MCF 10A (cell line): ENCODE measurements around the gene FNDC10. TPM values are rescaled to one million over a fixed set of nuclear protein-coding genes. Genes with fewer than 3 reads are reported as not detected.

ENCODE experiments used
- BruUV-seq: library from RNA; stranded (reverse); fragments of 400-500 nt; replicated peaks from 2 replicates; lab custom pipeline; 2021; lab: Mats Ljungman, UMichigan
- CTCF ChIA-PET: fragments of 300-600 bp; sonication (Branson Sonifier 250); formaldehyde crosslinking; extraction: SDS; loops from one replicate; lab custom pipeline; 2021; ENCODE audit warnings: antibody characterized with exemption, inconsistent platforms; lab: Yijun Ruan, JAX
- POLR2A ChIA-PET: fragments of 300-600, 350-650 bp; sonication (Branson Sonifier 250); formaldehyde crosslinking; extraction: SDS; loops from one replicate; lab custom pipeline; 2020; ENCODE audit warnings: antibody characterized with exemption, inconsistent platforms; lab: Yijun Ruan, JAX
- DNase-seq: peaks from one replicate; pipeline ENCODE4 v3.0.0-alpha.2; 2018; ENCODE audit not compliant: unreplicated experiment
- H3K27ac Mint-ChIP-seq: one replicate; pipeline ENCODE4 v1.8.0; 2022; ENCODE audit warnings: mild to moderate bottlenecking, low read depth, mixed read lengths; ENCODE audit not compliant: unreplicated experiment
- H3K27me3 Mint-ChIP-seq: one replicate; pipeline ENCODE4 v1.8.0; 2022; ENCODE audit warnings: mixed read lengths; ENCODE audit not compliant: insufficient read depth, unreplicated experiment
- H3K36me3 Mint-ChIP-seq: one replicate; pipeline ENCODE4 v1.8.0; 2022; ENCODE audit warnings: mild to moderate bottlenecking, moderate library complexity, mixed read lengths; ENCODE audit not compliant: insufficient read depth, unreplicated experiment
- H3K4me1 Mint-ChIP-seq: one replicate; pipeline ENCODE4 v1.8.0; 2022; ENCODE audit warnings: mixed read lengths; ENCODE audit not compliant: insufficient read depth, unreplicated experiment
- H3K4me3 Mint-ChIP-seq: one replicate; pipeline ENCODE4 v1.8.0; 2022; ENCODE audit warnings: mild to moderate bottlenecking, moderate library complexity, mixed read lengths; ENCODE audit not compliant: unreplicated experiment
- H3K9me3 Mint-ChIP-seq: one replicate; pipeline ENCODE4 v1.8.0; 2022; ENCODE audit warnings: mixed read lengths; ENCODE audit not compliant: unreplicated experiment
- intact Hi-C: fragments of 100-400 bp; cut with micrococcal nuclease; formaldehyde crosslinking; loops from 2 replicates; pipeline ENCODE4 v1.14.1; 2022
- total RNA-seq: library from RNA; stranded (reverse); gene quantifications from 2 replicates; pipeline ENCODE4 v1.2.3, GENCODE V29; 2022
- TF ChIP-seq, protein P1 (sequence below): fragments of 200-600 bp; IDR thresholded peaks from one replicate; pipeline ENCODE4 v1.8.0; 2022; ENCODE audit warnings: antibody characterized with exemption, mild to moderate bottlenecking; ENCODE audit not compliant: unreplicated experiment

The FNDC10 gene
- total RNA-seq, 1 experiment from 2014 or later: 5.1 TPM

DNA sequence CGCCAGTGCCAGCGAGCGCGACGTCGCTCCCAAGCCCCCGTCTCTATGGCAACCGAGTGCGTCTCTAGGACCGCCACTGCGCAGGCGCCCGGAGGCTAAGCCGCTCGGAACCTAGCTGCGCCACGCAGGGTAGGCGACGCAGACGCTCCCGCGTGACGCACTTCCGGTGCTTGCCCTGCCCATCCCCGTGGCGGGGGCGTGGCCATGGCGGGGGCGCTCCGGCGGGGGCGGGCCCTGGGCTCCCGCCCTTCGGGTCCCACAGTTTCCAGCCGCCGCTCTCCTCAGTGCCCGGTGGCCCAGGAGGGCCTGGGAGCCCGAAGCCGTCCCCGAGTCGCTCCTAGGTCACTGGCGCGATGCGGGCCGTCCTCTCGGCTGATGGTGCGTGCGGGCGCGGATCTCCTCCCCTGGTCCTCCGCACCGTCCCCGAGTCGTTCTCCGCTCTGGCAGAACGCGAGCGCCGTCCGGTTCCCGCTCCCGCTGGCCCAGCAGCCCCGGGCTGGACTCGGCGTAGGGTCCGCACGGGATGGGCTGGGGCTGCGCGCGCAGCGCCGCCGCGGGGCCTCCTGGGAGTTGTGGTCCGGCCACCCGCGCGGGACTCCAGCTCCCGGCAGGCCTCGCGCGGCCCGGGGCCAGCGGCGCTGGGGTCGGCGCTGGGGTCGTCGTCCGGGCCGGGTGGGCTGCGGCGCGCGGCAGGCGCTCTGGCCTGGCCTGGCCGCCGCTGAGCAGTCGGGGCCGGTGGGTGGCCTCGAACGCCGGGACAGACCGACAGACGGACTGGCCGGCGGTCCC is 15.5 kb upstream of the FNDC10 start, which contains the start of gene MIB2:
Gene MIB2 (plus strand): TSS at position 245 of the 789 bp plus-strand sequence. CDS start 7,953 bp downstream, outside the sequence.
- Mint-ChIP-seq H3K9me3 (no peaks in the 10 kb centered on the region), H3K36me3 (no peaks in the 10 kb centered on the region), H3K4me3 (peak within 1 kb of the TSS; percentile 94), H3K4me1 (peaks cover 15% of the 10 kb centered on the region), H3K27ac (peak within 1 kb of the TSS; percentile 95), H3K27me3 (no peaks in the 10 kb centered on the region)
- DNase-seq: peak; percentile 94
- intact Hi-C loops: loop anchor here (2.0 kb wide), 1 partner anchor 41 kb away; the partner anchor contains the start of gene SSU72
- ChIA-PET CTCF (interaction anchor here (0.7 kb wide), 1 partner anchor 50 kb away, joined by 3 read pairs; no protein-coding TSS in a partner anchor), POLR2A (interaction anchor here (0.6 to 3.1 kb wide), 14 partner anchors 13 to 294 kb away, joined by 3 to 29 read pairs (median 5); partner anchors contain the start of gene AURKAIP1)
- TF ChIP-seq, protein P1, sequence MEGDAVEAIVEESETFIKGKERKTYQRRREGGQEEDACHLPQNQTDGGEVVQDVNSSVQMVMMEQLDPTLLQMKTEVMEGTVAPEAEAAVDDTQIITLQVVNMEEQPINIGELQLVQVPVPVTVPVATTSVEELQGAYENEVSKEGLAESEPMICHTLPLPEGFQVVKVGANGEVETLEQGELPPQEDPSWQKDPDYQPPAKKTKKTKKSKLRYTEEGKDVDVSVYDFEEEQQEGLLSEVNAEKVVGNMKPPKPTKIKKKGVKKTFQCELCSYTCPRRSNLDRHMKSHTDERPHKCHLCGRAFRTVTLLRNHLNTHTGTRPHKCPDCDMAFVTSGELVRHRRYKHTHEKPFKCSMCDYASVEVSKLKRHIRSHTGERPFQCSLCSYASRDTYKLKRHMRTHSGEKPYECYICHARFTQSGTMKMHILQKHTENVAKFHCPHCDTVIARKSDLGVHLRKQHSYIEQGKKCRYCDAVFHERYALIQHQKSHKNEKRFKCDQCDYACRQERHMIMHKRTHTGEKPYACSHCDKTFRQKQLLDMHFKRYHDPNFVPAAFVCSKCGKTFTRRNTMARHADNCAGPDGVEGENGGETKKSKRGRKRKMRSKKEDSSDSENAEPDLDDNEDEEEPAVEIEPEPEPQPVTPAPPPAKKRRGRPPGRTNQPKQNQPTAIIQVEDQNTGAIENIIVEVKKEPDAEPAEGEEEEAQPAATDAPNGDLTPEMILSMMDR: no peak
- no TSS peak for BruUV-seq

GRCh38 chr1:1614954-1615255 is 15.0 kb upstream of the FNDC10 start:
- no TSS peak for BruUV-seq
- Mint-ChIP-seq H3K4me3 (peak overlapping the region; percentile 94), H3K36me3 (no peaks in the 10 kb centered on the region), H3K27ac (peak overlapping the region; percentile 95), H3K27me3 (no peaks in the 10 kb centered on the region), H3K4me1 (peaks cover 15% of the 10 kb centered on the region), H3K9me3 (no peaks in the 10 kb centered on the region)
- DNase-seq: no peak
- TF ChIP-seq, protein P1: no peak
- intact Hi-C loops: loop anchor here (2.0 kb wide), 1 partner anchor 40 kb away; the partner anchor contains the start of gene SSU72
- CTCF ChIA-PET: interaction anchor here (1.4 kb wide), 1 partner anchor 37 kb away, joined by 3 read pairs; no protein-coding TSS in a partner anchor
- POLR2A ChIA-PET: interaction anchor here (1.1 to 3.1 kb wide), 10 partner anchors 13 to 294 kb away, joined by 3 to 29 read pairs (median 6); partner anchors contain the start of genes AURKAIP1 and CDK11A

DNA sequence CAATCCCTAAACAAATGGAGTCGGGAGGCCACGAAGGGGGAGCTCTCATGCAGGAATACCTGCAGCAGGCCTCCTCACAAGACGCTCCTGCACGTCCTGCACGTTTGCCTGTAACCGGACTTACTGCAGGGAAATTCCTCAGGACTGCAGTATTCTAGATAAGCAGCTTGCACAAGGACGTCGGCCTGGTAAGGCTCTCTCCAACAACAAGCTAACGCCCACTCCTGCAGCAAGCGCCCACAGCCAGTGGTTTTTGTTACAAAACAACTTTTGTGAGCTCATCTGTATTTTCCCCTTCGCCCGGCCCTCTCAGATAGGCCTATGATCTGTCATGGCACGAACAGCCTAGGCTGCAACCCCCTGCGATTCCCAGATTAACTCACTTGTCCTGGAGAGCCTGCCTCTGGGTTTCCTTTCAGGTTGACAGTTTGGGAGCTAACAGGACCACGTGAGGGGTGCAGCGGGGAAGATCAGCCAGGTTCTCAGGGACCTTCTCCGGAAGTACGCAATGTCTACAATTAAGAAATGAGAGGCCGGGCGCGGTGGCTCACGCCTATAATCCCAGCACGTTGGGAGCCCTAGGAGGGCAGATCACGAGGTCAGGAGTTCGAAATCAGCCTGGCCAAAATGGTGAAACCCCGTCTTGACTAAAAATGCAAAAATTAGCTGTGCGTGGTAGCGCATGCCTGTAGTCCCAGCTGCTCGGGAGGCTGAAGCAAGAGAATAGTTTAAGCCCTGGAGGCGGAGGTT is 14.4 kb upstream of the FNDC10 start:
- Mint-ChIP-seq H3K9me3 (no peaks in the 10 kb centered on the region), H3K4me1 (peaks cover 15% of the 10 kb centered on the region), H3K36me3 (no peaks in the 10 kb centered on the region), H3K4me3 (peak overlapping the region; percentile 94), H3K27ac (peak overlapping the region; percentile 95), H3K27me3 (no peaks in the 10 kb centered on the region)
- POLR2A ChIA-PET: interaction anchor here (0.7 to 3.1 kb wide), 14 partner anchors 12 to 835 kb away, joined by 3 to 29 read pairs (median 5); partner anchors contain the start of genes AURKAIP1 and CDK11A
- TF ChIP-seq, protein P1: no peak
- CTCF ChIA-PET: interaction anchor here (1.4 kb wide), 1 partner anchor 37 kb away, joined by 3 read pairs; no protein-coding TSS in a partner anchor
- intact Hi-C loops: loop anchor here (2.0 kb wide), 1 partner anchor 40 kb away; the partner anchor contains the start of gene SSU72
- peak; percentile 51 for DNase-seq
- TSS peak; percentile 53 for BruUV-seq
